Measurements from ENCODE around the gene NECTIN1.

Gene NECTIN1

GRCh38 chr11:119673052-119673758, 55.8 kb downstream of the NECTIN1 start:
- no peak overlapping the region for H3K27ac ChIP-seq
- no peak overlapping the region for H3K4me3 ChIP-seq
- no peak for TF ChIP-seq CTCF (IDR thresholded peaks at IDR 0.05)
- no peak for DNase-seq (ENCODE audit: low spot score)

- H3K27ac ChIP-seq: no peak overlapping the region
- no peak overlapping the region for H3K4me3 ChIP-seq
- no peak for DNase-seq (ENCODE audit: low spot score)
- no peak for TF ChIP-seq CTCF (IDR thresholded peaks at IDR 0.05)
Measured at GRCh38 chr11:119672597-119672996, 56.4 kb downstream of the NECTIN1 start.

GRCh38 chr11:119671561-119672015, 57.4 kb downstream of the NECTIN1 start:
- no peak overlapping the region for H3K4me3 ChIP-seq
- DNase-seq (ENCODE audit: low spot score): no peak
- no peak overlapping the region for H3K27ac ChIP-seq
- no peak for TF ChIP-seq CTCF (IDR thresholded peaks at IDR 0.05)

GRCh38 chr11:119671051-119671450, 57.9 kb downstream of the NECTIN1 start:
- no peak for DNase-seq (ENCODE audit: low spot score)
- Histone ChIP-seq H3K4me3 (no peak overlapping the region), H3K27ac (no peak overlapping the region)
- no peak for TF ChIP-seq CTCF (IDR thresholded peaks at IDR 0.05)

GRCh38 chr11:119669487-119669886, 59.5 kb downstream of the NECTIN1 start:
- H3K27ac ChIP-seq: no peak overlapping the region
- no peak overlapping the region for H3K4me3 ChIP-seq
- no peak for TF ChIP-seq CTCF (IDR thresholded peaks at IDR 0.05)
- no peak for DNase-seq (ENCODE audit: low spot score)

GRCh38 chr11:119668676-119669075, 60.3 kb downstream of the NECTIN1 start:
- no peak overlapping the region for H3K4me3 ChIP-seq
- no peak overlapping the region for H3K27ac ChIP-seq
- no peak for TF ChIP-seq CTCF (IDR thresholded peaks at IDR 0.05)
- no peak for DNase-seq (ENCODE audit: low spot score)

- Histone ChIP-seq H3K4me3 (no peak overlapping the region), H3K27ac (no peak overlapping the region)
- no peak for DNase-seq (ENCODE audit: low spot score)
- TF ChIP-seq CTCF (IDR thresholded peaks at IDR 0.05): peak; percentile 88
Measured at GRCh38 chr11:119666463-119667131, 62.4 kb downstream of the NECTIN1 start.

Measured in coronary artery (tissue), 2 donors.